ENCODE measurements around the gene SWAP70.

The SWAP70 gene

DNA sequence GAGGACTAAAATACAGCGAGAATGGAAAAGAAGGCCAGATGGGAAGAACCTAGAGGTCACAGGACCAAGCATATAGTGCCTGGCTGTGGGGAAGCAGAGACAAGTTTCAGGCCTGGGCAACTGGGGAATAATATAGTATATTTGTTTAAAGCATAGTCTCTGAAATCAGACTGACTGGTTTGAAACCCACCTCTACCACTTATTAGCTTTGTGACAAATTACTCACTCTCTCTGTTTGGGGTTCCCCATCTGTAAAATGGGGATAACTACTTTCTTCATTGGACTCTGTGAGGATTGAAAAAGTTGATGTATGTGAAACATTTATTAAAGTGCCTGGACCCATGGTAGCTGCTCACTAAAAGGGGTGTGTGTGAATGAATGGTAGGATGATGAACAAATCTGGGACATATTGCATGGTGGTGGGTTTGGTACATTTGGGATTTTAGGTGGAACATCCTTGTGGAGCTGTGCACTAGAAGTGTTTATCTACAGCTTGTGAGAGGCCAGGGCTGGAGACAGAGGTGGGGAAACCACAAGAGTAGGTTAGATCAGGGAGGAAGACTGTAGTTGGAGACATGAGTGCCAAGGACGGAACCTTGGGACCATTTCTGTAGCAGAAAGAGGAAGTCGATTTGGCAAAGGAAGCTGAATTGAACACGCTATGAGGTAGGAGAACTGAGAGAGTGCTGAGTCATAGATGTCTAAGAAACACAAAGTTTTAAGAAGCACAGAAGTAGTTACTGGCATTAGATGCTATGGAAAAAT lies 52.6 kb downstream of the SWAP70 start:
- Histone ChIP-seq H3K27ac (peak overlapping the region in 7 of 21 experiments; percentile 23 to 73 (median 45)), H3K4me3 (no peak overlapping the region)

DNA sequence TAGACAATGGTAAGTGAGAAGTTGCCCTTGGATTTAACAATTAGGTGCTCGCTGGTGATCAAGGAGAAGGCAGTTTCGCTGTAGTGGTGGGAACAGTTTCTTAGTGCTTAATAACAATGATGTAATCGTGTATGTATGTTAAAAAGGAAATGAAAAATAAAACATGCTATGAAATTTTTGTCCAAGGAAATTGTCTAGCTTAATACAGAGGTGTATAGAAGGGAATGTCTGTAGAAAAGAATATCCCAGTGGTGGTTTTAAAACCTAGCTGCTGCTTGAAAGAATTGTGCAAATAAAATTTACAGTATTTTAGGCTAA lies 53.1 kb downstream of the SWAP70 start:
- peak overlapping the region in 13 of 21 experiments; percentile 18 to 77 (median 66) for H3K27ac ChIP-seq
- no peak overlapping the region for H3K4me3 ChIP-seq

DNA sequence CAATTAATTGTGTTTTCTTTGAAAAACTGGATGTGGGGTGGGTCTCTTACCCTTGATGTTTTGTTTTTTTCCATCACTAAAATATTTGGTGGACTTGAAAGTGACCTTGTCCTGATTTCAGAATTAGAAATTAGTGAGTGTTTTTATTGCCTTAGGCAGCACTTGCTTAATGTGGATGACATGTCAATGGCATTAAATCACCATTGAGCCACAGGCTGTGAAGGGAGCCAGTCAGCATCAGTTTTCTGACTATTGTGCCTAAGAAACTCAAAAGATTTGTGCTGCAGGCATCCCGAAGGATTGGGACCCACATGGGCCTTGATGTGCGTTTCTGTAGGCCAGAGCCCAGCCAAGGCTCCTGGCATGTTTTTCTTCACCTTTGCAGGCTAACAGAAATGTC lies 53.8 kb downstream of the SWAP70 start:
- Histone ChIP-seq H3K27ac (peak overlapping the region in 13 of 21 experiments; percentile 2 to 77 (median 64)), H3K4me3 (no peak overlapping the region)

DNA sequence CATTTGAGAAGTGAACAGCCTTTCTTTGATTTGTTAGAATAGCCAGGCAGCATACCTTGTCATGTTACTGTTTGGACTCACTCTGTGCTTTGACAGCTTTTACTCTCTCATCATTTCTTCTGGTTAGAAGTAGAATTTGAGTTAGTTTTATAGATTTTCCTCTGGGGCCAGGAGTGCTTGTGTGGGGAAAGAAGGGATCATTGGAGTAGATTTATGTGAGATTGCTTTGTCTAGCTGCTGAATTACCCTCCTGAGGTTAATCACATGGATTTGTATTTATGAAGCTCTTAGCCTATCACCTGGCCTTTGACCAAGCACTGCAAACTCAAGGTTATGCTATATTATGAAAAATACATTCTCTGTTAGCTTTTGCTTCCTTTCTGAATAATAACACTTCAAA lies 54.3 kb downstream of the SWAP70 start:
- no peak overlapping the region for H3K4me3 ChIP-seq
- peak overlapping the region in 12 of 21 experiments; percentile 2 to 73 (median 56) for H3K27ac ChIP-seq

DNA sequence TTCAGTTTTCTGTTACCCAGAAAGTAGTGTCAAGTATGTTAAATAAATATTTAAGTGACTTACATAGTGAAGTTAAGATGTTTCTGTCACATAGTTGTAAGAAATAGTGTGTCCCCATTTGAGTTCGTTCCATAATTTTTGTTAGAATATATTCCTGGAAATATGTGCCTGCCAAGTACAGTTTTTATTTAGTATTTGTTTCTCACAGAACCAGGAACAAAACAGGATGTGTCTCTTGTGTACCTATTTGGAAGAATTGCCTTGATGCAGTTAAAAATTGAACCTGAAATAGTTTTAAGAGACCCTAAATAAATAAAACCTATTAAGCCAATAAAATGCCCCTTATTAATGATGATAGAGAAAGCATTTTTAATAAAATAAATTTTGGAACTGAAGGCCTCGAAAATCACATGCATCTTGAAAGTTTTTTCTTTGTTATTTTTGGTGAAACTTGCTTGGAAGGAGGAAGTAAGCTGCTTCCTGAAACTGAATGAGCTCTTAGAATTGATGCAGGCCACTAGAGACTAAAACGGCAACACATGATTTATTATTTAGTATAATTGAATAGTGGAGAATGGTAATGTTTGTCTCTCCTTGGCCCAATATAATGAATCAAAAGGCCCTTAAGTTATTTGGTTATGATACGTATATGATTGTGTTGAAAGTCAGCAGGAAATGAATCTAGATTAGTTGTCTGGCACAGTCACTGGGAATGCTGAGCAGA lies 55.9 kb downstream of the SWAP70 start:
- no peak overlapping the region for H3K4me3 ChIP-seq
- peak overlapping the region in 18 of 21 experiments; percentile 14 to 80 (median 52) for H3K27ac ChIP-seq

DNA sequence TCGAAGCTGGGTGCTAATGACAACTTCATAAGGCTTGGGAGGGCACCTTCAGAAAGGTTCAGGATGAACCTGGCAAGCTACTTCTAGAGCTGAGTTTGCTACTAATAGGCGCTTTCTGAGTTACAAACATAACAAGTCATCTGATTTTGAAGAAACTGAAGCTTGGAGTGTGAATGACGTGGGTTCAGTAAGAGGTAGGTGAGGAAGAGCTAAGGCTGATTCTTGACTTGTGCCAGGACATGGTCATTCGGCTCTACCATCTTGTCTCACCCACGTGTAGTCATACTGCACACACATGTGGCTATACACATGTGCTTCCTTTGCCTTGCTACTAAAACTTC lies 56.4 kb downstream of the SWAP70 start:
- Histone ChIP-seq H3K4me3 (no peak overlapping the region), H3K27ac (peak overlapping the region in 17 of 21 experiments; percentile 4 to 80 (median 52))

DNA sequence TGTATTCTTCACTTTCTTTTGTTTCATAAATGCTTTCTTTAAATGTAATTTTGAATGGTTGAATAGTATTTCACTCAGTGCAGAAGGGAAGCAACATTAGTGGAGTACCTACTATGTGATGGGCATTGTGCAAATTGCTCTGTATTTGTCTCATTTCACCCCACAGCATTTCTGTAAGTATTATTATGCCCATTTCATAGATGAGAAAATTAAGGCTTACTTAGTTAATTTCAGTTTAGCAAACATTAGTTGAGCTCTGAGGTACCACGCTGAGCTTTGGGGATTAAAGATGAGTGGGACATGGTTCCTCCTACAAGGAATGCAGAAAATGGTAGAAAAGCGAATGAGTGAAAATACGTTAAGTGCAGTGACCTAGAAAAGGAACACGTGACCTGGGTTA lies 58.1 kb downstream of the SWAP70 start:
- Histone ChIP-seq H3K4me3 (no peak overlapping the region), H3K27ac (no peak overlapping the region)

DNA sequence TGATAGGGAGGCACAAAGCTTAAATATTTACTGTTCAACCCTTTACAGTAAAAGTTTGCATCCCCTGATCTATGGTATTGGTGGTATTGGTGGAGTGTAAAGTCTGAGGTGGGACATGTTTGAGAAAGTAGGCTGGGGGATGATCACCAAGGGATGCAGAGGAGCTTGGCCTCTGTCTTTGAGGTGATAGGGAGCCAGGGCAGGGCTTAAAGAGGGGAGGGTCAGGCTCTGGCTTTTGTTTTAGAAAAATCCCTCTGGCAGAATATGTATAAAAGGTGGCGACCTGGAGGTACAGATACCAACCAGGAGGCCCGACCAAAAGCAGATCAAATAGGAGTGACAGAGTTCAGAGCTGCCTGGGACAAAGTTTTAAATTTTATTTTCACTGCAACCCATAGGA lies 59.0 kb downstream of the SWAP70 start:
- H3K27ac ChIP-seq: peak overlapping the region in 2 of 21 experiments; percentile 1 to 10
- H3K4me3 ChIP-seq: no peak overlapping the region

DNA sequence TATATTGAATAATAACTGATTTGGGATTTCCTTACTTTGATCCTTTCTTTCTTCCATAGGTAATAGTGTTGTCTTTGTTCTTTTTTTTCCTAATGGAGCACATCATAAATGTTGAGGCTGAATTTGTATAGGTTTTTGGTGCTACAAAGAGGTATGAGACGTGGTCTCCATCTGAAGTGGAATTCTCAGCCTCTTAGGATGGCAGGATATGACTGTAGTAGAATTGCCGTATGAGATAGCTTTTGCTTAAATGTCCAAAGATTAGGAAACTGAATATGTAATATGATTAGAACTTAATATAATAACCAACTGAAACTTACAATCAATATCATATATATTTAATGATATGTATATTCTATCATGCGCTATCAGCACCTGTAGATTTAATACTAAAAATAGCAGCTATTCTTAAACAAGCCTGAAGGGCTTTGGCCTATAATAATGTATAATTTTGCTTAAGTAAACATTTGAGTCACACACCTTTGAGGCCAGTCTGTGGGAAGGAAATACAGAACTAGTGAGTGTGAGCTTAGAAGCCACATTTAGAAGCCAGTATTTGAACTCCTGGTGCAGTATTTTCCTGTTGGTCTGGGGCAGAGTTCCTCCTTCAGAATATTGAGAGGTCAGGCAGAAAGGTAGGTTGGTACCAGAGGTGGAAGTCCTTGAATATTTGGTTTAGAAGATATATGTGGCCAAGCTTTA lies 62.6 kb downstream of the SWAP70 start:
- Histone ChIP-seq H3K27ac (peak overlapping the region in 1 of 21 experiments; percentile 2), H3K4me3 (no peak overlapping the region)

DNA sequence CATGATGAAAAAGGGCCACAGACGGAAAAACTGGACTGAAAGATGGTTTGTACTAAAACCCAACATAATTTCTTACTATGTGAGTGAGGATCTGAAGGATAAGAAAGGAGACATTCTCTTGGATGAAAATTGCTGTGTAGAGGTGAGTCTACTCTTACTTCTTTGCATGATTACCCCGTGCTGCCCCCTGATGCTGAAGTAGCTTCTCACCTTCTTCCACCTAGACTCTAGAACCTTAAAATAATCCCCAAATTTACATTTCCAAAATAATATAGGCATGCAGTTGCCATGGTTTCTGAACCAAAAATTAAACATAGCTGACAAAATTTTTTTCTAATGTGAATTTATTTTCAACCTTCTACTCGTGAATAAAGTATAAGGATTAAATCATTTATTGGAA lies 64.2 kb downstream of the SWAP70 start:
- no peak overlapping the region for H3K27ac ChIP-seq

DNA sequence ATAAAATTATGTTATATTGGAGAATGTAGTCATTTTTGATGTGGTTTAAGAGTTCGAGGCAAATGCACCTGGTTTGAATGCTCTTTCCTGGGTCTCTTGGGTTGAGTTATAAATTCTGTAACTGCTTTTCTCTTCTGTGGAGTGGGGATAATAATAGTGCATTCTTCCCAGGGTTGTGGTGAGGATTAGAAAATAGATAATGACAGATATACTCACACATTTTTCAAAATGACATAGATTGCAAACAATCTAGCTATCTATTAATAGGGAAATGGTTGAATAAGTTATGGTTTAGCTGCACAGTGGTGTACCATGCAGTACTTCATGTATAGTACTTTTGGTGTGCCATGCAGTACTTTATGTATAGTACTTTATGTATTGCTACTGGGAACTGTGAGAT lies 67.4 kb downstream of the SWAP70 start:
- H3K4me3 ChIP-seq: no peak overlapping the region
- H3K27ac ChIP-seq: no peak overlapping the region

More for the DNA sequence above, 64.2 kb downstream of the SWAP70 start:
- H3K4me3 ChIP-seq: no peak overlapping the region

DNA sequence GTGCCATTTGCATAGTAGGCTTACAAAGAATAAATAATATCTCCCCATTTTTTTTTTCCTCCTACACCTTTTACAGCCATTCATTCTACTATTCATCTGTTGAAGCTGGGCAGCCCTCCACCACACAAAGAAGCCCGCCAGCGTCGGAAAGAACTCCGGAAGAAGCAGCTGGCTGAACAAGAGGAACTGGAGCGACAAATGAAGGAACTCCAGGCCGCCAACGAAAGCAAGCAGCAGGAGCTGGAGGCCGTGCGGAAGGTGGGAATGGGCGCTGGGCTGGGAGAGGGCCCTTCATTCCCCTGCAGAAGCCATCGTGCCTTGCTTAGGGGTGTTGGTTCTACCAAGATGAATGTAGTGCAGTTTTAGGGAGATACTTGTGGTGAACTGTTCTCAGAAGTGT lies 68.6 kb downstream of the SWAP70 start:
- Histone ChIP-seq H3K27ac (no peak overlapping the region), H3K4me3 (no peak overlapping the region)

DNA sequence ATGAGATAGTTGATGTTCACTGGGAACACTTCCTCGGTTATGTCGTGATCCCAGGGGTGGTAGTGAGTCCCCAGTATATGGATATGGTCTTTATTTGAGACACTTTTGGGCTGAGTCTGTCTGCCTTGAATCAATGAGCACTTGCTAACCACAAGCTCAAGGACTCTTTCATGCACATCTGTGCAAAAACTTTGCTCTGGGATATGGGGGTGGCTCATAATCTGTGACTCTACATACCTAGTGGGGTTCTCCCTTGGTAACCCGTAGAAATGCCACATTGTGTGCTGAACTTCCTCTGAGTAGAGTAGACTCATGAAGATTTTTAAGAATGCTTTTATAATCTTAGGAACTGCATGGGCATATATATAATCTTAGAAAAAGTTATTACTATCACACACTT lies 69.3 kb downstream of the SWAP70 start:
- Histone ChIP-seq H3K4me3 (no peak overlapping the region), H3K27ac (no peak overlapping the region)

DNA sequence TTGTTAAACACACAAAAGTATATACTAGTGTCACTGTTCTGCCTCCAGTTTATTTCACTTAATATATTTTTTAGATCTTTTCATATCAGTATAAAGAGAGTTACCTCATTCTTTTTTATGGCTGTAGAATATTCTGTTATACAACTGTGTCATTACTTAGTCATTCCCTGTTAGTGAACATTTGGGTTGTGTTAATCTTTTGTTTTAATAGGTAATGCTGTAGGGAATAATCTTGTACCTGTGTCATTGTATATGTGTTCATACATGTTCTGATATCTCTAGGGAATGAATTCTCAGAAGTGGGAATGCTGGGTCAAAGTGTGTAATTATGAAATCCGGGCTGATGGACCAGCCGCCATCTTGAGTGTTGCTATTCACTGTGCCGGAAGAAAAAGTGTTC lies 71.4 kb downstream of the SWAP70 start:
- Histone ChIP-seq H3K27ac (no peak overlapping the region), H3K4me3 (no peak overlapping the region)

DNA sequence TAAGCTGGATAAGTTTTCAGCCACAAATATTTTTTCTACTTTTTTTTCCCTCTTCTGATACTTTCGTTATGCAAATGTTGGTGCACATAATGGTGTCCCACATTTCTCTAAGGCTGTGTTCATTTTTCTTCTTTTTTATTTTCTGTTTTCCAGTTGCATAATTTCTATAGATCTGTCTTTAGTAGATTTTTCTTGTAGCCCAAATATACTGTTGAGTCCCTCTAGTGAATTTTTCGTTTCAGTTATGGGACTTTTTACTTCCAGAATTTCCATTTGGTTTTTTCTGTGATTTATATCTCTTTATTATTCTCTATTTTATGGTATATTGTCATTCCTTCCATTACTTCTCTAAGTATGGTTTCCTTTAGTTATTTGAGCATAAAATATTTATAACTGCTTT lies 72.0 kb downstream of the SWAP70 start:
- H3K27ac ChIP-seq: no peak overlapping the region

DNA sequence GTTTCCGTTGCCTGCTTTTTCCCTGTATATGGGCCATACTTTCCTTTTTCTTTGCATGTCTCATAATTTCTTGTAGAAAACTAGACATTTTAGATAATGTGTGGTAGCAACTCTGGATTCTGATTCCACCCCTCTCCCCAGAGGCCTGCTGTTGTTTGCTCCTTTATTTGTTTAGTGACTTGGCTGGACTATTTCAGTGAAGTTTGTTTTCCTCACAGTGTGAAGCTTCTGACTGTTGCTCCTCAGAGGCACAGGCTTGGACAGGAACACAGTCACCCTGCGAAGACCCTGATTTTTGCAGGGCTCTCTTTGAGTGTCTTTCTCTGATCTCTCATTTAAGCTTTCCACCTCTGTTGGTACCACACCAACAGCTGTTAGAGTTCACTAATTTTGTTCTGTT lies 72.5 kb downstream of the SWAP70 start:
- H3K27ac ChIP-seq: peak overlapping the region in 4 of 21 experiments; percentile 19 to 54 (median 38)
- no peak overlapping the region for H3K4me3 ChIP-seq

More for the DNA sequence above, 72.0 kb downstream of the SWAP70 start:
- no peak overlapping the region for H3K4me3 ChIP-seq

DNA sequence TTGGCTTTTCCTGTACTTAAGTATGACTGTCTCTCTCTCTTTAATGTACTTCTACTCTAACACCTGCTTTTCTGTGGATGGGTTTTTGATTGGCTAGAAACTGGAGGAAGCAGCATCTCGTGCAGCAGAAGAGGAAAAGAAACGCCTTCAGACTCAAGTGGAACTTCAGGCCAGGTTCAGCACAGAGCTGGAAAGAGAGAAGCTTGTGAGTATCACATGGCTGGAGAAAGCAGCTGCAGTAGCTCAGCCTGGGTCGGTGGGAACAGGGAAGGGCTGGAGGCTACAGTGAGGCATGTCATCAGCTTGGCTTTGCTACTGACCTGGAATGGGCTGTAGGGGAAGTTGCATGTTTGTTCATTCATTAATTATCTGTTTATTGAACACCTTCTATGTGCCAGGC lies 74.2 kb downstream of the SWAP70 start:
- H3K27ac ChIP-seq: peak overlapping the region in 4 of 21 experiments; percentile 13 to 63 (median 48)
- no peak overlapping the region for H3K4me3 ChIP-seq

DNA sequence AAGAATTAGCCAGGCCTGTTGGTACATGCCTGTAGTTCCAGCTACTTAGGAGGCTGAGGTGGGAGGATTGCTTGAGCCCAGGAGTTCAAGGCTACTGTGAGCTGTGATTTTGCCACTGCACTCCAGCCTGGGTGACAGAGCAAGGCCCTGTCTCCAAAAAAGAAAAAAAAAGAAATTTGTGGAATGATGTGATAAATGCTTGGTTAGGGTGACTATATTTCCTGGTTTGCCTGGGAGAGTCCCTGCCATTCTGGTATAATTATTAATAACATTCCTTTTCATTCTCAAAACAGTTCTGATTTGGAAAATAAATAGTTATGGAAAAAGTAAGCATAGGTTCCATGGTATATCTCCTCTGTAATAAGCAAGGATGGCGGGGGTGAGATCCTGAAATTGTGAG lies 74.8 kb downstream of the SWAP70 start:
- H3K4me3 ChIP-seq: no peak overlapping the region
- peak overlapping the region in 9 of 21 experiments; percentile 13 to 63 (median 26) for H3K27ac ChIP-seq

DNA sequence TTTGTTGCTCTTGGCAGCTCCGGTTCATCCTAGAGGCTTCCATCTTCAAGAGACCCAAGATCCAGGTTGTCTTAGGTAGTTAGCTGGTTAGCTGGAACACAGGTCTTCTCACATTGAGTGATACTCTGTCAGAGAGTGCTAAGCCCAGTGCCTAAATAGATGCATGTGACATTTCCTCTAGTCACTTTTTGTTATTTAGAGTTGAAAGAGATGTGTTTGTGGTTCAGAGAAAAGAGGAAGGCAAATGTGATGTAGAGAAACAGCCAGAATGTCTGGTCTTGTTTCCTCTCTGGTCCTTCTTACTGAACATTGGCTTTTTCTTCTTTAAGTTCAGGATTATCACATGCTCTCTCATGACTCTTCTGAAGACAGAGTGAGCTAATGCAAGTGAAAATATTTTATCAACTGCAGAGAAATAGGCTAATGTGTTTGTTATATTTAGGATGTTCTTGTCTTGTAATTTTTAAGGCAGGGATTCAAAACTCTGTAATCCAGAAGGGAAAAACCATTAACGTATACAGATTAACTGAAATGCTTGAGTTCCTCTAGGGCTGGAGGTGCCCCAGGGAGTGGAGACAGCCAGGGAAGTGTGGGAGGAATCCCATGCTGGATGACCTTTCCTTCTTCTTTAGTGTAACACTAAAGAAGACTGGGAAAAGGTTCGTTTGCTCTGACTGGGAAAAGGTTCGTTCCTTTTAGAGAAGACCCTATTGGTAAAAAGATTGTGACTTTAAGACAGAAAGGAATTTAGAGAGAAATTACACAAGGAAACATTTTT lies 75.4 kb downstream of the SWAP70 start:
- no peak overlapping the region for H3K4me3 ChIP-seq
- peak overlapping the region in 9 of 21 experiments; percentile 20 to 63 (median 43) for H3K27ac ChIP-seq
